Transverse colon (tissue), 4 donors: Measurements from ENCODE around the gene ORC5. TPM values are rescaled to one million over a fixed set of nuclear protein-coding genes. Genes with fewer than 3 reads are reported as not detected.

Source experiments
- DNase-seq: peaks from one replicate; pipeline ENCODE4 v3.0.0-alpha.2; 2019
- H3K27ac ChIP-seq, 4 donors: fragments of 200-600 bp; sonication (generic); 2 replicates each; pipeline ENCODE4 v1.5.1; 2016 to 2018; ENCODE audit warnings: inconsistent platforms in 4 of 4
- H3K27me3 ChIP-seq: fragments of 200-600 bp; sonication (generic); 2 replicates; pipeline ENCODE4 v1.5.1; 2017; ENCODE audit warnings: inconsistent platforms
- H3K36me3 ChIP-seq, 4 donors: fragments of 200-600 bp; sonication (generic); 2 replicates each; pipeline ENCODE4 v1.5.1; 2017 to 2019; ENCODE audit warnings: inconsistent platforms in 4 of 4
- H3K4me1 ChIP-seq, 4 donors: fragments of 200-600 bp; sonication (generic); 2 replicates each; pipeline ENCODE4 v1.5.1; 2017 to 2020; ENCODE audit warnings: inconsistent platforms in 4 of 4
- H3K4me3 ChIP-seq, 4 donors: fragments of 200-600 bp; sonication (generic); 1 replicate in 1 of 4; 2 replicates in 3 of 4; pipeline versions ENCODE4 v1.5.1 to v1.6.1; 2017 to 2019; ENCODE audit warnings: inconsistent platforms in 4 of 4
- H3K9me3 ChIP-seq, 2 donors: fragments of 200-600 bp; sonication (generic); 2 replicates each; pipeline ENCODE4 v1.5.1; 2017 to 2019; ENCODE audit warnings: inconsistent platforms in 2 of 2
- EP300 ChIP-seq: sonication (generic); formaldehyde crosslinking; IDR thresholded peaks from one replicate; pipeline ENCODE4 v1.6.1; 2017; ENCODE audit warnings: antibody characterized with exemption, low read depth
- POLR2A ChIP-seq: fragments of 450-650 bp; IDR thresholded peaks from one replicate; pipeline ENCODE4 v1.6.1; 2016; ENCODE audit warnings: antibody characterized with exemption, mild to moderate bottlenecking, moderate library complexity
- POLR2AphosphoS5 ChIP-seq, 3 donors: sonication (generic); formaldehyde crosslinking; IDR thresholded peaks; one replicate each; pipeline ENCODE4 v1.6.1; 2016; ENCODE audit warnings: antibody characterized with exemption in 3 of 3
- WGBS, 2 donors: methylation state at CpG; one replicate each; pipeline ENCODE4 v1.1.5; 2018; ENCODE audit warnings: low coverage in 1 of 2; 5-methylcytosine and 5-hydroxymethylcytosine counted together
- in situ Hi-C, 4 donors: fragments of 200-750 bp; cut with MboI; loops; one replicate each; pipeline versions ENCODE4 v1.15.0 to v1.15.1; 2017; ENCODE audit warnings: low sequenced_read_pairs in 3 of 4, low pct_ligation_motif_present in 1 of 4, low pct_unique_long_range_greater_than_20kb in 1 of 4
- intact Hi-C: fragments of 100-400 bp; cut with DNase I; formaldehyde crosslinking; loops from one replicate; pipeline ENCODE4 v1.15.1; 2023; ENCODE audit warnings: low total_unique reads
- total RNA-seq, 4 donors: library from RNA; depleted of rRNA; stranded (reverse); fragments of >200 nt; gene quantifications; one replicate each; pipeline ENCODE4 v1.1.0, GENCODE V29; 2016
- TF ChIP-seq, protein P1 (sequence below), 5 experiments: fragments of 200-600 bp in 3 of 5; fragments of 450-650 bp in 2 of 5; sonication (generic) in 3 of 5; IDR thresholded peaks; 1 replicate in 2 of 5; 2 replicates in 3 of 5; pipeline ENCODE4 v1.5.1; 2016 to 2017; ENCODE audit warnings: antibody characterized with exemption in 5 of 5, inconsistent platforms in 3 of 5, mild to moderate bottlenecking in 2 of 5, moderate library complexity in 1 of 5

The ORC5 gene
- total RNA-seq, 4 donors from 2014 or later, result 9.0 to 18.7 (median 11.3) TPM

DNA sequence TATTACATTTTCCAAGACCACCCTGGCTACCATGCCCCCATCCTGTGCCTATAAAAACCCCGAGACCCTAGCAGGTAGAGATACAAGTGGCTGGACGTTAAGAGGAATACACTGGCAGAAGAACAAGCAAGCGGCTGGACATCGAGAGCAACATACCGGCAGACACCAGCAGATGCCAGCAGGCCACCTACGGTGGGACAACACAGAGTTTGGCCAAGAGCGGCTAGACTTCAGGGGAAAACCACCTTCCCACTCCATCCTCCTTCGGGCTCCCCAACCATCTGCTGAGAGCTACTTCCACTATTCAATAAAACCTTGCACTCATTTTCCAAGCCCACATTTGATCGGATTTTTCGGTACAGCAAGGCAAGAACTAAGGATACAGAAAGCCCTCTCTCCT, 70.3 kb downstream of the ORC5 start:
- intact Hi-C loops, result no loop called here
- in situ Hi-C loops, result no loop called here
- Histone ChIP-seq H3K36me3 (peaks cover 0 to 16% (median 6%) of the 10 kb centered on the region in 4 donors), H3K4me1 (no peaks in the 10 kb centered on the region), H3K27ac (no peak overlapping the region), H3K27me3 (no peaks in the 10 kb centered on the region), H3K9me3 (no peaks in the 10 kb centered on the region), H3K4me3 (no peak overlapping the region)
- WGBS, 2 donors, result 70 to 98% methylated on average over 2 to 10 of the region's 10 CpGs
- TF ChIP-seq POLR2AphosphoS5 (IDR thresholded peaks at IDR 0.05) (no peak), POLR2A (no peak), EP300 (no peak)
- TF ChIP-seq, protein P1, sequence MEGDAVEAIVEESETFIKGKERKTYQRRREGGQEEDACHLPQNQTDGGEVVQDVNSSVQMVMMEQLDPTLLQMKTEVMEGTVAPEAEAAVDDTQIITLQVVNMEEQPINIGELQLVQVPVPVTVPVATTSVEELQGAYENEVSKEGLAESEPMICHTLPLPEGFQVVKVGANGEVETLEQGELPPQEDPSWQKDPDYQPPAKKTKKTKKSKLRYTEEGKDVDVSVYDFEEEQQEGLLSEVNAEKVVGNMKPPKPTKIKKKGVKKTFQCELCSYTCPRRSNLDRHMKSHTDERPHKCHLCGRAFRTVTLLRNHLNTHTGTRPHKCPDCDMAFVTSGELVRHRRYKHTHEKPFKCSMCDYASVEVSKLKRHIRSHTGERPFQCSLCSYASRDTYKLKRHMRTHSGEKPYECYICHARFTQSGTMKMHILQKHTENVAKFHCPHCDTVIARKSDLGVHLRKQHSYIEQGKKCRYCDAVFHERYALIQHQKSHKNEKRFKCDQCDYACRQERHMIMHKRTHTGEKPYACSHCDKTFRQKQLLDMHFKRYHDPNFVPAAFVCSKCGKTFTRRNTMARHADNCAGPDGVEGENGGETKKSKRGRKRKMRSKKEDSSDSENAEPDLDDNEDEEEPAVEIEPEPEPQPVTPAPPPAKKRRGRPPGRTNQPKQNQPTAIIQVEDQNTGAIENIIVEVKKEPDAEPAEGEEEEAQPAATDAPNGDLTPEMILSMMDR (IDR thresholded peaks at IDR 0.05), result no peak
- no peak for DNase-seq

DNA sequence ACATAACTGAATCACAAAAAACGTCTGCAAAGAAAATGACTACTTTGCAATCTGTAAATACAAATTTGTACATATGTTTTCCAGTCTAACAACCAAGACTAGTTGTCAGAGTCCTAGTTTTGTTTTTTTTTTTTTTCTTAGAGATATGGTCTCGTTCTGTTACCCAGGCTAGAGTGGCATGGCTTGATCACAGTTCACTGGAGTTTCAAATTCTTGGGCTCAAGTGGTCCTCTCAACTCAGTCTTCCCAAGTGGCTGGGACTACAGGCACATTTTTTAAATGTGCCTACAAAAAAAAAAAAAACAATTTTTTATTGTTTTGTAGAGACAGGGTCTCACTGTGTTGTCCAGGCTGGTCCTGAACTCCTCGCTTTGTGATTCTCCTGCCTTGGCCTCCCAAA, 70.8 kb downstream of the ORC5 start:
- intact Hi-C loops, result no loop called here
- H3K4me3 ChIP-seq, result no peak overlapping the region
- peaks cover 0 to 19% (median 6%) of the 10 kb centered on the region in 4 donors for H3K36me3 ChIP-seq
- H3K4me1 ChIP-seq, result no peaks in the 10 kb centered on the region
- DNase-seq, result no peak
- TF ChIP-seq POLR2AphosphoS5 (IDR thresholded peaks at IDR 0.05) (no peak), EP300 (no peak), POLR2A (no peak)
- TF ChIP-seq, protein P1 (IDR thresholded peaks at IDR 0.05), result no peak
- 85 to 93% methylated on average over 3 of the region's 3 CpGs for WGBS, 2 donors
- no peaks in the 10 kb centered on the region for H3K9me3 ChIP-seq
- H3K27me3 ChIP-seq, result no peaks in the 10 kb centered on the region
- in situ Hi-C loops, result no loop called here
- no peak overlapping the region for H3K27ac ChIP-seq

DNA sequence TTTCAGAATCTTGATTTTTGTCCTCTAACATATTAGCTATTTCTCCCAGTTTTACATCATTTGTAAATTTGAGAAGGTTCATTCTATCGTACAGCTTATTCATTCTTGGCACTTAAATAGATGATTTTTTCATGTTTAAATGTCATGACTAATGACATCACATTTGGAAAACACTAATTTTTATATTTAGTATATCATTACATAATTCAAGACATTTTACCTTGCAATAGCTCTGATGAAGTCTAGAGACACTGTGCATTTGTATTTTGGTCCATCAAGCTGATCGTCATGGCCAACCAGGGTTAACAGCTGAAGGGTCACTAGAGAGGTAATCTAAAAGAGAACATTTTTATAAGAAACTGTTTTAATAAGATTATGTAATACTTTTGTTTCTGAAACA, 71.3 kb downstream of the ORC5 start:
- no peak overlapping the region for H3K4me3 ChIP-seq

DNA sequence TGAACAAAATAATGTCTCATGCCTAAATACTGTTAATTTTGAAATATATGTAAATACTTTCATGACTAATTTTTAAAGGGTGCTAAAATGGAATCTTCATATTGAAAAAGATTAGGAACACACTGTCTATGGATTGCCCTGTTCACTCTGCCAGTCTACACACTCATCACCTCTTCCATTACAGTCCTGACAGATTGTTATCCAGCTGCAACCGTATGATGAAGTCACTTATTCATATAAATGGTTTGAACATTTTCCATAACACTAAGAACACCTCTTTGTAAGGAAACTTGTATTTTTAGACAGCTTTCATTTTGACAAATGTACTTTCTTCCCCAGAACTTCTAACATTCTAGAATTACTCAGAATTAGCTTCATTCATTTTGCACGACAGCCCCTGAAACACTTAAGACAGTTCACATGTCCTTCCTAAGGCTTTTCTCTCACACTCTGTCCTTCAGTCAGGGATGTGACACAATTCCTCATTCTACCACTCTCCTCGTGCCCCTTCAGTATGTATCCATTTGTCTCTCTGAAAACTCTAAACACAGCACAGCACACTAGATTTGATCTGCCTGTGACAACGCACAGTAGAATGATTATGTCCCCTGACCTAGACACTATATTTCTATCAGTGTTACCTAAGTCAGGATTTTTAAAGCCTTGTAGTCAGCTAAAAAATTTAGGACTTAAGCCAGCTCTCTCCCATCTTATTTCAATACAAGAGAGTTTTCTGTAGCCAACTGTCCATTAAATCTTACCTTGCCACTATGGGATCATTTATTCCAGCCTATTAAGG, 71.9 kb downstream of the ORC5 start:
- Histone ChIP-seq H3K4me1 (no peaks in the 10 kb centered on the region), H3K4me3 (no peak overlapping the region), H3K27ac (no peak overlapping the region), H3K27me3 (no peaks in the 10 kb centered on the region), H3K36me3 (peaks cover 0 to 20% (median 9%) of the 10 kb centered on the region in 4 donors), H3K9me3 (no peaks in the 10 kb centered on the region)
- in situ Hi-C loops, result no loop called here
- intact Hi-C loops, result no loop called here
- DNase-seq, result no peak
- TF ChIP-seq, protein P1 (IDR thresholded peaks at IDR 0.05), result no peak
- TF ChIP-seq POLR2AphosphoS5 (IDR thresholded peaks at IDR 0.05) (no peak), POLR2A (no peak), EP300 (no peak)
- 78 to 84% methylated on average over 4 of the region's 4 CpGs for WGBS, 2 donors

More for the DNA sequence above, 71.3 kb downstream of the ORC5 start:
- Histone ChIP-seq H3K36me3 (peaks cover 0 to 19% (median 6%) of the 10 kb centered on the region in 4 donors), H3K9me3 (no peaks in the 10 kb centered on the region), H3K27me3 (no peaks in the 10 kb centered on the region), H3K27ac (no peak overlapping the region), H3K4me1 (no peaks in the 10 kb centered on the region)
- DNase-seq, result no peak
- TF ChIP-seq EP300 (no peak), POLR2AphosphoS5 (IDR thresholded peaks at IDR 0.05) (no peak), POLR2A (no peak)
- TF ChIP-seq, protein P1 (IDR thresholded peaks at IDR 0.05), result no peak
- in situ Hi-C loops (no loop called here), intact Hi-C loops (no loop called here)
- WGBS, 2 donors, result 72 to 78% methylated on average over 2 of the region's 2 CpGs
